GM20000 (cell line): ENCODE results near the gene SPRY1.

Experiments used
- DNase-seq: peaks from one replicate; pipeline ENCODE4 v3.0.0; 2012; ENCODE audit warnings: low spot score
- TF ChIP-seq, protein P1 (sequence below): IDR thresholded peaks from 2 replicates; pipeline ENCODE4 v1.5.1; 2012; ENCODE audit warnings: mild to moderate bottlenecking, control low read depth; ENCODE audit errors: extremely low read depth, missing control alignments

Gene SPRY1

DNA sequence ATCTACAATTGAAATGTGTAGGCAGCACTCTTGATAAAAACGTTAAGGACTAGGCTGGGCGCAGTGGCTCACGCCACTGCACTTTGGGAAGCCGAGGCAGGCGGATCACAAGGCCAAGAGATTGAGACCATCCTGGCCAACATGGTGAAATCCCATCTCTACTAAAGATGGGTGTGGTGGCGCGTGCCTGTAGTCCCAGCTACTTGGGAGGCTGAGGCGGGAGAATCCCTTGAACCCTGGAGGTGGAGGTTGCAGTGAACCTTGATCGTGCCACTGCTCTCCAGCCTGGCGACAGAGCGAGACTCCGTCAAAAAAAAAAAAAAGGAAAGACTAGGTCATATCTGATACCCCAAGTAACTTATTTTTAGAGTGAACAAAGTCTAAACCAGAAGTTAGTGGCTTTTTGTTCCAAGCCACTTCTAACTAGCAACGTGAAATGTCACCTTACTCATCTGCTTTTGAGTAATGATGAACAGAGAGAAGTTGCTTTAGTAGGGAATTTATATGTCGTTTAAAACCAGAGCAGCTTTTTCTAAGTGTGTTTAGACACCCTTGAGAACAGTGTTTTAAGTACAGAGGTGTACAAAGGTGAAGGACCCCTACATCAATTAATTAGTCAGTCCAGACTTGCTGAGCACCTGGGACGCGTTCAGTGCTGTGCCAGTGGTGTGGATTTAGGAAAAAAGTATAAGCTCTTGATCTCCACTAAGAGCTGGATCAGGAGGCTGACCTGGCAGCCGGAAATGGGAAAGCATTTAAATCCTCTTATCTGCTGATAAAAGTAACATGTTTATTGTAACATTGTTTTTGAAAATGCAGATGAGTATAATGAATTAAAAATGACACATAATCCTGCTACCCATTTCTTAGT is 23.5 kb downstream of the SPRY1 start:
- DNase-seq = no peak
- TF ChIP-seq, protein P1, sequence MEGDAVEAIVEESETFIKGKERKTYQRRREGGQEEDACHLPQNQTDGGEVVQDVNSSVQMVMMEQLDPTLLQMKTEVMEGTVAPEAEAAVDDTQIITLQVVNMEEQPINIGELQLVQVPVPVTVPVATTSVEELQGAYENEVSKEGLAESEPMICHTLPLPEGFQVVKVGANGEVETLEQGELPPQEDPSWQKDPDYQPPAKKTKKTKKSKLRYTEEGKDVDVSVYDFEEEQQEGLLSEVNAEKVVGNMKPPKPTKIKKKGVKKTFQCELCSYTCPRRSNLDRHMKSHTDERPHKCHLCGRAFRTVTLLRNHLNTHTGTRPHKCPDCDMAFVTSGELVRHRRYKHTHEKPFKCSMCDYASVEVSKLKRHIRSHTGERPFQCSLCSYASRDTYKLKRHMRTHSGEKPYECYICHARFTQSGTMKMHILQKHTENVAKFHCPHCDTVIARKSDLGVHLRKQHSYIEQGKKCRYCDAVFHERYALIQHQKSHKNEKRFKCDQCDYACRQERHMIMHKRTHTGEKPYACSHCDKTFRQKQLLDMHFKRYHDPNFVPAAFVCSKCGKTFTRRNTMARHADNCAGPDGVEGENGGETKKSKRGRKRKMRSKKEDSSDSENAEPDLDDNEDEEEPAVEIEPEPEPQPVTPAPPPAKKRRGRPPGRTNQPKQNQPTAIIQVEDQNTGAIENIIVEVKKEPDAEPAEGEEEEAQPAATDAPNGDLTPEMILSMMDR = no peak

DNA sequence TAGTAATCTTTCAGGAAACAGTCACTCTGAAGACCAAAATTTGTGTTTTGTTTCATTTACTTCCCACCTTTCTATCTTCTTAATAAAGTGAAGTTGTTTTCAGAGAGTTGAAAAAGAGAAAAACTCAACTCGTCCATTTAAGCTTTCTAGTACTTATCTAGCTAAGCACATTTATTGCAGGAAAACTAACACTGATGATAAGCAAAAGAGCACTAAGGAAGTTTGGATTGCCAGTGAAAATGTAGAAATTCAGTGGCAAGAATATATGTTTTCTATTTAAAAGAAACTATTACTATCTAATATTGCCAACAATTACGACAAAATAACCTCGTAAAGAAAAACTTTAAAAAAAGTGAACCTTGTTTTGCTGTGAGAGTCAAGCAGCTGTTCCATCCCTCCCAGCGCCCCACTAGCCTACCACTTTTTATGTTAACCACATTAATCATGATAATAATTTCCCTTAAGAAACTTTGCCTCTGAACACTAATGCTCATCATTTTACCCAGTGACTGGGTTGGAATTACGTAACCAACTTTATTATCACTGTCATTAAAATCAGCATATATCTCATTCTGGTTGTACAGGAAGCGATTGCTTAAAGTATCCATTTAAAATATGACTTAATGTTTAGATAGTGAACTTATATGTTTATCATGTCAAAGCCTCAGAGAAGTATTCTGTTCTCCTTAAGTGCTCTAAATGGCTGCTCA is 24.8 kb downstream of the SPRY1 start:
- DNase-seq = no peak
- TF ChIP-seq, protein P1 = no peak

GRCh38 chr4:123421937-123422781 is 25.6 kb downstream of the SPRY1 start:
- no peak for DNase-seq

DNA sequence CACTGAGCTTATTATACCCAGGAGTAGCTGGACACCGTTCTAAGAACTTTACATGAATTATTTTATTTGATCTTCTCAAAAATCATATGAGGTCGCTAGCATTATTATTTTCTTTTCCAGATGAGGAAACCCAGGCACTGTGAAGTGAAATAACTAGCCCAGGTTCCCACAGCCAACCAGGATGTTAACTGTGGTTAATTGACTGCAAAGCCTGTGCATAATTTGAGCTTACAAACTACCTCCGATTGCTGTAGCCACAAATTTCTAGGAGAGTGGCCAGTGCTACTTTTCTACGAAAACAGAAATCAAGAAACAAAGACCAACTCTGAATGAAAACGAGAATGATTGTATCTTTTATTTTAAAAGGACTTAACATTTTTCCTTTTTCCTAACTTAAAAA is 27.2 kb downstream of the SPRY1 start:
- DNase-seq = no peak
- TF ChIP-seq, protein P1 = no peak

More at GRCh38 chr4:123421937-123422781, 25.6 kb downstream of the SPRY1 start:
- TF ChIP-seq, protein P1 = no peak

- TF ChIP-seq, protein P1 = no peak
- no peak for DNase-seq
Observed at GRCh38 chr4:123427951-123428350, 31.4 kb downstream of the SPRY1 start.

DNA sequence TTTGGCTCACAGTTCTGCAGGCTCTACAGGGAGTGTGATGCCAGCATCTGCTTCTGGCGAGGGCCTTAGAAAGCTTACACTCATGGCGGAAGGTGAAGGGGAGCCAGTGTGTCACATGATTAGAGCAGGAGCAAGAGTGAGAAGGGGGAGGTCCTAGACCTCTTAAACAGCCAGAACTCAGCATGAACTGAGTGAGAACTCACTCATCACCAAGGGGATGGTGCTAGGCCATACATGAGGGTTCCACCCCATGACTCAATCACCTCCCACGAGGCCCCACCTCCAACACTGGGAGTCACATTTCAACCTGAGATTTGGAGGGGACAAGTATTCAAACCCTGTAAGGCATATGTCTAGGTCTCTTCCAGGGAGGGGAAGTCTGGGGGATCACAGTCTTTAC is 33.4 kb downstream of the SPRY1 start:
- DNase-seq = no peak
- TF ChIP-seq, protein P1 = no peak
